ENCODE measurements around the gene DNAI1. TPM values are rescaled to one million over a fixed set of nuclear protein-coding genes. Genes with fewer than 3 reads are reported as not detected.

DNAI1 gene
- total and polyA plus RNA-seq, 2 of the 4 experiments (the other 2 are of a cell fraction): not detected

- Histone ChIP-seq H4K5ac (ENCODE audit: low read depth, low read length) (no peak overlapping the region), H3K27ac (ENCODE audit: insufficient read depth, low read length) (no peak overlapping the region), H3K4ac (ENCODE audit: low read depth, low read length) (no peak overlapping the region), H3K9me3 (ENCODE audit: control insufficient read depth, insufficient read depth, low read length) (no peaks in the 10 kb centered on the region), H4K20me1 (ENCODE audit: insufficient read depth, low read length) (no peaks in the 10 kb centered on the region; the same call in 1 of the 2 replicates), H3K9me1 (ENCODE audit: insufficient read depth, low read length) (no peaks in the 10 kb centered on the region), H2AFZ (replicated peaks; ENCODE audit: low read length, poor library complexity) (no peak overlapping the region), H2AK9ac (replicated peaks; ENCODE audit: low read depth, low read length, poor library complexity) (no peak overlapping the region), H3K9ac (ENCODE audit: low read depth, low read length) (no peak overlapping the region), H3K4me3 (ENCODE audit: insufficient read depth, low read depth, low read length) (no peak overlapping the region), H3K56ac (ENCODE audit: extremely low read depth, insufficient read depth, low read length) (no peak overlapping the region), H2BK20ac (ENCODE audit: low read depth, low read length) (no peak overlapping the region), H2AK5ac (ENCODE audit: low read depth, low read length) (no peak overlapping the region), H3K4me2 (ENCODE audit: low read depth, low read length) (no peak overlapping the region), H2BK120ac (ENCODE audit: low read depth, low read length) (no peak overlapping the region), H3K14ac (replicated peaks; ENCODE audit: low read depth, low read length) (no peak overlapping the region), H3K4me1 (ENCODE audit: control insufficient read depth, insufficient read depth, low read length) (no peaks in the 10 kb centered on the region; the same call in 1 of the 2 replicates), H4K8ac (ENCODE audit: low read depth in 2 of 2, low read length in 2 of 2) (no peak overlapping the region), H3K23ac (ENCODE audit: low read depth, low read length) (no peak overlapping the region), H2BK15ac (ENCODE audit: low read depth, low read length) (no peak overlapping the region), H3K18ac (ENCODE audit: low read depth, low read length) (no peak overlapping the region), H2BK5ac (ENCODE audit: low read depth, low read length, poor library complexity, severe bottlenecking) (no peak overlapping the region), H3K27me3 (ENCODE audit: control insufficient read depth, insufficient read depth, low read length) (peaks cover 52% of the 10 kb centered on the region), H3K36me3 (ENCODE audit: control insufficient read depth, insufficient read depth, low read length) (no peaks in the 10 kb centered on the region), H3K79me1 (ENCODE audit: low read depth in 1 of 2, low read length in 2 of 2) (no peaks in the 10 kb centered on the region), H4K91ac (ENCODE audit: insufficient read depth, low read depth, low read length) (no peak overlapping the region)
- TF ChIP-seq CHD1 (IDR thresholded peaks at IDR 0.05; ENCODE audit: low read depth, low read length): no peak
- no peak for TF ChIP-seq RAD21 (IDR thresholded peaks at IDR 0.05; ENCODE audit: low read length)
- TF ChIP-seq CTCF (conservative IDR thresholded peaks at IDR 0.05; ENCODE audit: low read depth, low read length): no peak
- TF ChIP-seq MXI1 (IDR thresholded peaks at IDR 0.05; ENCODE audit: borderline replicate concordance, low read depth, low read length): no peak
- no peak for TF ChIP-seq CEBPB (IDR thresholded peaks at IDR 0.05; ENCODE audit: low read depth, low read length)
- TF ChIP-seq ELK1 (IDR thresholded peaks at IDR 0.05; ENCODE audit: borderline replicate concordance, low read depth, low read length): no peak
- TF ChIP-seq POLR2A (IDR thresholded peaks at IDR 0.05; ENCODE audit: low read depth, low read length): no peak
- TF ChIP-seq USF2 (IDR thresholded peaks at IDR 0.05; ENCODE audit: low read depth, low read length): no peak
- no peak for TF ChIP-seq RFX5 (IDR thresholded peaks at IDR 0.05; ENCODE audit: low read depth, low read length)
- no peak for TF ChIP-seq MAZ (IDR thresholded peaks at IDR 0.05; ENCODE audit: borderline replicate concordance, low read depth, low read length)
- no peak for TF ChIP-seq FOS (IDR thresholded peaks at IDR 0.05; ENCODE audit: low read depth, low read length)
- no peak for TF ChIP-seq MAFK (IDR thresholded peaks at IDR 0.05; ENCODE audit: low read depth, low read length)
- TF ChIP-seq NFE2L2 (IDR thresholded peaks at IDR 0.05; ENCODE audit: low read depth, low read length): no peak
- no peak for TF ChIP-seq RCOR1 (IDR thresholded peaks at IDR 0.05; ENCODE audit: insufficient replicate concordance, low read length)
- no peak for TF ChIP-seq SMC3 (IDR thresholded peaks at IDR 0.05; ENCODE audit: low read depth, low read length)
- POLR2A ChIA-PET (ENCODE audit: unreplicated experiment): no interaction called here
- ATAC-seq (ENCODE audit: low read depth): no peak
- BruUV-seq (replicated peaks): no TSS peak
- dilution Hi-C loops (cut with HindIII; ENCODE audit: low sequenced_read_pairs, unreplicated experiment): no loop called here
- DNase-seq: no peak
- 62% methylated on average over 2 of the region's 5 CpGs; no CpG with 5 or more reads in 1 of the 2 experiments for WGBS, 2 experiments (ENCODE audit: extremely low coverage in 2 of 2, insufficient read length in 1 of 2)
- in situ Hi-C loops (cut with MboI; ENCODE audit: low sequenced_read_pairs): no loop called here
- intact Hi-C loops (cut with micrococcal nuclease): no loop called here
- CTCF ChIA-PET: interaction anchor here (0.9 kb wide), 1 partner anchor 86 kb away, joined by 3 read pairs; no protein-coding TSS in a partner anchor
These were observed 46.9 kb downstream of the DNAI1 start for GRCh38 chr9:34505370-34506120.

Measured in IMR-90 (cell line).